Measurements from ENCODE around the gene NEK7. TPM values are rescaled to one million over a fixed set of nuclear protein-coding genes. Genes with fewer than 3 reads are reported as not detected.
"Not testable (repeated sequence)": the region's sequence is repeated elsewhere in the genome, so short reads cannot be mapped to it uniquely, and the experiment has no call there.

Gene NEK7
- total RNA-seq, 3 donors from 2014 or later: 82.3 to 187 (median 105) TPM

- H3K9me3 ChIP-seq: no peaks in the 10 kb centered on the region
- no peak overlapping the region for H3K27ac ChIP-seq
- H3K4me3 ChIP-seq: no peak overlapping the region
- H3K36me3 ChIP-seq: no peaks in the 10 kb centered on the region
- TF ChIP-seq CTCF (IDR thresholded peaks at IDR 0.05) (no peak), POLR2A (IDR thresholded peaks at IDR 0.05) (no peak), POLR2AphosphoS5 (IDR thresholded peaks at IDR 0.05) (no peak)
- H3K27me3 ChIP-seq: no peaks in the 10 kb centered on the region
- no peak for DNase-seq (ENCODE audit: low spot score in 2 of 2)
- H3K4me1 ChIP-seq: no peaks in the 10 kb centered on the region
- intact Hi-C loops (cut with DNase I; ENCODE audit: low total_unique reads): no loop called here
Observed at GRCh38 chr1:198187973-198188588, 31.3 kb downstream of the NEK7 start.

GRCh38 chr1:198191117-198191516, 34.3 kb downstream of the NEK7 start:
- no peak overlapping the region for H3K27ac ChIP-seq
- DNase-seq (ENCODE audit: low spot score in 2 of 2): no peak
- TF ChIP-seq POLR2A (IDR thresholded peaks at IDR 0.05): no peak
- no peak for TF ChIP-seq CTCF (IDR thresholded peaks at IDR 0.05)
- no peak for TF ChIP-seq POLR2AphosphoS5 (IDR thresholded peaks at IDR 0.05)
- no peak overlapping the region for H3K4me3 ChIP-seq
- H3K4me1 ChIP-seq: no peaks in the 10 kb centered on the region
- no peaks in the 10 kb centered on the region for H3K27me3 ChIP-seq
- intact Hi-C loops (cut with DNase I; ENCODE audit: low total_unique reads): no loop called here
- no peaks in the 10 kb centered on the region for H3K36me3 ChIP-seq
- no peaks in the 10 kb centered on the region for H3K9me3 ChIP-seq

GRCh38 chr1:198193871-198194270, 37.1 kb downstream of the NEK7 start:
- not testable (repeated sequence) for DNase-seq (ENCODE audit: low spot score in 2 of 2); H3K4me3 ChIP-seq; H3K27me3 ChIP-seq

GRCh38 chr1:198196630-198197029, 39.8 kb downstream of the NEK7 start:
- no peak overlapping the region for H3K4me3 ChIP-seq
- H3K4me1 ChIP-seq: no peaks in the 10 kb centered on the region
- H3K27ac ChIP-seq: no peak overlapping the region
- no peak for DNase-seq (ENCODE audit: low spot score in 2 of 2)
- no peaks in the 10 kb centered on the region for H3K9me3 ChIP-seq
- H3K27me3 ChIP-seq: no peaks in the 10 kb centered on the region
- intact Hi-C loops (cut with DNase I; ENCODE audit: low total_unique reads): no loop called here
- TF ChIP-seq CTCF (IDR thresholded peaks at IDR 0.05) (no peak), POLR2A (IDR thresholded peaks at IDR 0.05) (no peak), POLR2AphosphoS5 (IDR thresholded peaks at IDR 0.05) (no peak)
- H3K36me3 ChIP-seq: no peaks in the 10 kb centered on the region

More at GRCh38 chr1:198193871-198194270, 37.1 kb downstream of the NEK7 start:
- H3K36me3 ChIP-seq; H3K4me1 ChIP-seq; H3K9me3 ChIP-seq; H3K27ac ChIP-seq; intact Hi-C loops (cut with DNase I; ENCODE audit: low total_unique reads): not testable (repeated sequence)

GRCh38 chr1:198197285-198197684, 40.5 kb downstream of the NEK7 start:
- no peaks in the 10 kb centered on the region for H3K4me1 ChIP-seq
- H3K27me3 ChIP-seq: no peaks in the 10 kb centered on the region
- no peak for DNase-seq (ENCODE audit: low spot score in 2 of 2)
- intact Hi-C loops (cut with DNase I; ENCODE audit: low total_unique reads): no loop called here
- H3K27ac ChIP-seq: no peak overlapping the region
- H3K4me3 ChIP-seq: no peak overlapping the region
- H3K9me3 ChIP-seq: no peaks in the 10 kb centered on the region
- TF ChIP-seq POLR2A (IDR thresholded peaks at IDR 0.05) (no peak), CTCF (IDR thresholded peaks at IDR 0.05) (no peak), POLR2AphosphoS5 (IDR thresholded peaks at IDR 0.05) (no peak)
- no peaks in the 10 kb centered on the region for H3K36me3 ChIP-seq

- no peak overlapping the region for H3K4me3 ChIP-seq
- no peaks in the 10 kb centered on the region for H3K27me3 ChIP-seq
- H3K4me1 ChIP-seq: no peaks in the 10 kb centered on the region
- H3K9me3 ChIP-seq: no peaks in the 10 kb centered on the region
- H3K36me3 ChIP-seq: no peaks in the 10 kb centered on the region
- no peak for DNase-seq (ENCODE audit: low spot score in 2 of 2)
- intact Hi-C loops (cut with DNase I; ENCODE audit: low total_unique reads): no loop called here
- TF ChIP-seq CTCF (IDR thresholded peaks at IDR 0.05) (no peak), POLR2AphosphoS5 (IDR thresholded peaks at IDR 0.05) (no peak), POLR2A (IDR thresholded peaks at IDR 0.05) (no peak)
- no peak overlapping the region for H3K27ac ChIP-seq
Observed at GRCh38 chr1:198199105-198199504, 42.3 kb downstream of the NEK7 start.
